ENCODE results near the gene APLN. TPM values are rescaled to one million over a fixed set of nuclear protein-coding genes. Genes with fewer than 3 reads are reported as not detected.

Gene APLN
- total RNA-seq, 1 donor from 2014 or later, result 1.2 TPM

DNA sequence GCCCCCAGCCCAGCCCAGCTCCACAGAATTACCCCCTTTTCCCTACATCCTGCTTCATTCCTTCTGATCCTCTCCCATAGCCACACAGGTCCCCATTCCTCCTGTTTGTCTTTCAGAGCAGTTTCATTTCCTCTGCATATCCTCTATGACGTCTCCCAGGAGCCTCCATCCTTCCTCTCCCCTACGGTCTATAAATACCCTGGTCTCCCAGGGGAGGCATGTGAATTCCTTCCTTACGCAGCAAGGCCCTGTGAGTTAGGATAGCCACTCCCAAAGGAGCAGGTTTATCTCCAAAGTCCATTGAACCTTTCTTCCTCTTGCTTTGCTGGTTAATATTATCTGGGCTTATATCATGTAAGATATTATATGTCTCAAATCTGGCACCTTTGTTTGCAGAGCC lies 8.4 kb upstream of the APLN start:
- no peak for DNase-seq (ENCODE audit: low spot score)
- ATAC-seq, result no peak

DNA sequence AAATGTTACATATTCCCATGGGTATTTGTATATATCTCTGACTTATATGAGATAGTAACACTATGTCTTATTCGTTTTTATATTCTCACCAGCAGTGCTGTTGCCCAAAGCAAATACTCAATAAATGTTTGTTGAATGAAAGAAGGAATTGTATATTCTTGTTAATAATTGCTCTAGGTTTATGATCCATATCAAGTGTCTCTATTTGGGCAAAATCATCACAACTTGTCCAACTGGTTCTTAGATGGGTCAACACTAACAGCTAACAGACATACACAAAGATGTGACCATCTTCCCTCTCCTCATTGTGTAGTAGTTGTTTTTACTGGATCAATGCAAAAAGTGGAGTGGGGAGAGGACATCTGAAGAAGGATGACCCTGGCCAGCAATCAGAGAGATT lies 6.6 kb upstream of the APLN start:
- ATAC-seq, result no peak
- DNase-seq (ENCODE audit: low spot score), result no peak

DNA sequence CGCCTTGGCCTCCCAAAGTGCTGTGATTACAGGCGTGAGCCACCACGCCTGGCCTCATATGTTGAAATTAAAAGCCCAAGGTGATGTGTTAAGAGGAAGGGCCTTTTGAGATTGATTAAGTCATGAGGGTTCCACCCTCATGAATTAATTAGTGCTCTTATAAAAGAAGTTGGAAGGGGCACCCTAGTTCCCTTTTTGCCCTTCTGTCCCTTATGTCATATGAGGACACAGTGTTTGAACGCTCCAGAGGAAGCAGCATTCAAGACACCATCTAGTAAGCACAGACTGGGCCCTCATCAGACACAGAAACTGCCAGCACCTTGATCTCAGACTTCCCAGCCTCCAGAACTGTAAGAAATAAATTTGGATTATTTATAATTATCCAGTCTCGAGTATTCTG lies 5.1 kb upstream of the APLN start:
- no peak for DNase-seq (ENCODE audit: low spot score)
- ATAC-seq, result no peak

DNA sequence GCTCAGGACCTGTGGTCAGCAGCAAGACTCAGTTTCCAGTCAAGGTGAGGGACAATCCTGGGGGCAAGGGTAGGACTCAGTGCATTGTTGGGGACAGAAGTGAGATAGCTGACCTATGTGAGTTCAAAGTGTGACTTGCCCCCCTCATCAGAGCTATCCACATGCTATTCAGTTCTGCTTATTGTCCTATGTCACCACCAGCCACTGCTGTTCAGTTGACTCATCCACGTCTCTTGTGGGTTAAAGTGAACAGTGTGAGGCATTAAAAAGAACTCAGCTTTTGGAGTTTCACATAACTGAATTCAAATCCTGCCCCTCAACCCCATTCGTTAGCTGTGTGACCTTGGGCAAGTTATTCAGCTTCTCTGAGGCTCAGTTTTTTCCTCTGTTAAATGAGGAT lies 4.4 kb upstream of the APLN start:
- ATAC-seq (no peak), DNase-seq (ENCODE audit: low spot score) (no peak)

DNA sequence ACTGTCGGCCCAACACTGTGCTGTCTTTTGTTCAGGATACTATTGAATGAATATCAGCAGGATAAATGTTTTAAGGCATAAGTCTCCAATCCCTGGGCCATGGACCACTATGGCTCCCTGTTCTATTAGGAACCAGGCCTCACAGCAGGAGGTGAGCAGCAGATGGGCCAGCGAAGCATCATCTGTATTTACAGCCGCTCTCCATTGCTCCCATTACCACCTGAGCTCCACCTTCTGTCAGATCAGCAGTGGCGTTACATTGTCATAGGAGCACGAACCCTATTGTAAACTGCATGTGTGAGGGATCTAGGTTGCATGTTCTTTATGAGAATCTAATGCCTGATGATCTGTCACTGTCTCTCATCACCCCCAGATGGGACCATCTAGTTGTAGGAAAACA lies 3.7 kb upstream of the APLN start:
- no peak for ATAC-seq
- no peak for DNase-seq (ENCODE audit: low spot score)

DNA sequence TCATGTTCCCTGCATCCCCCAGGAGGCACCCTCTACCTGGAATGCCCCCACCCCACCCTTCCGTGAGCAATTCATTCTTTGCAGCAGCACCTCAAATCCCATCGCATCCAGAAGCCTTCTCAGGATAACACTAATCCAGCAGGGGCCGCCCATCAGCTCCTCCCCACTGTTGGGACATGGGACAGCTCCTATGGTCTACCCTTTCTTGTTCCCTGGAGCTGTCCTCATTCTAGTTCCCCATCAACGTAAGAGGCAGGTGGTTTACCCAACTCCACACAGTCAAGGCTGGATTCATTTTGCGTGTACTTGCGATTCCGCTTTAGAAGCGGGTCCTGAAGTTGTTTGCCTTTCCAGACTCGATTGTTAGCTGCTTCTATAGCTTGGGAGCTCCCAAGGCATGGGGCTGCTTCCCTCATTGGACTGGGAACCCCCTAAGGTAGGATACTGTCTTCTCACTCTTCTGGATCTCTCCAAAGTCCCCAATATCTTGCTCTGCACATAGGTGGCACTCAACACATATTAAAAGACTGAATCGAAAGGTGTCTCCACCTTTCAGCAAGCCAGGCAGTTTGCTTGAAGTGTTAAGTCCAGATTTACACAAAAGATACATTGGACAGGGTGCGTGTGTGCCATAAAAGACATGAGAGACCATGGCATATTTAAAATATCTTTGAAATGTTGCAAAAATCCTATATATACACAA lies 942 bp upstream of the APLN start:
- DNase-seq (ENCODE audit: low spot score) (no peak), ATAC-seq (no peak)

DNA sequence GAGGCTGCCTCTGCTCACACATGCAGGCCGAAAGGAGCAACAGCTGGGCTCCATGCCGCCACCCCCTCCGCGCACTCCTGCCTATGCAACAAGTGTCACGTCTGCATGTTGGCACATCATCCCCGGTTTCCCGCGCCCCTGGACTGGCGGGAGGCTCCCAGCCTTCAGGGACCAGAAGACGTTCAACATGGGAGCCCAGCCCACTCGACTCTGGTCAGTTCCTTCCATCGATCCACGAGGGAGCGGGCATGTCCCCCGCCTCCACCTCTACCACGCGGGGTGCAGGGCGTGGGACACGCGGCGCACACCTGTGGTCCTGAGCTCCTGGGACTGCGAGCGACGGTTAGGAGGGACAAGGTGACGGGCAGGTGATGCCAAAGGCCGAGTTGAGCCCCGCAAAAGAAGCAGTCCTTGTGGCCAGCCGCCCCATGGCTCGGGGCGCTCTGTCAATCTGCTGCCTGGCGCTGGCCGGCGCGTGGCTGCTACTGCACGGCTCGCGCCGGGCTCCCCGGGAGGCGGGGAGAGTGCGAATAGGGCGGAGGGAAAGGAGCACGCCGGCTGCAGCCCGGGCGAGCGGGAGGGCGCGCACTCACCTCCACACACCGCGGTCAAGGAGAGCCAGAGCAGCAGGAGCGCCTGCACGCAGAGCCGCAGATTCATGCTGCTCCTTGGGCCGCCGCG lies 645 bp downstream of the APLN start:
- DNase-seq (ENCODE audit: low spot score) (peak; percentile 49), ATAC-seq (peak; percentile 76)

DNA sequence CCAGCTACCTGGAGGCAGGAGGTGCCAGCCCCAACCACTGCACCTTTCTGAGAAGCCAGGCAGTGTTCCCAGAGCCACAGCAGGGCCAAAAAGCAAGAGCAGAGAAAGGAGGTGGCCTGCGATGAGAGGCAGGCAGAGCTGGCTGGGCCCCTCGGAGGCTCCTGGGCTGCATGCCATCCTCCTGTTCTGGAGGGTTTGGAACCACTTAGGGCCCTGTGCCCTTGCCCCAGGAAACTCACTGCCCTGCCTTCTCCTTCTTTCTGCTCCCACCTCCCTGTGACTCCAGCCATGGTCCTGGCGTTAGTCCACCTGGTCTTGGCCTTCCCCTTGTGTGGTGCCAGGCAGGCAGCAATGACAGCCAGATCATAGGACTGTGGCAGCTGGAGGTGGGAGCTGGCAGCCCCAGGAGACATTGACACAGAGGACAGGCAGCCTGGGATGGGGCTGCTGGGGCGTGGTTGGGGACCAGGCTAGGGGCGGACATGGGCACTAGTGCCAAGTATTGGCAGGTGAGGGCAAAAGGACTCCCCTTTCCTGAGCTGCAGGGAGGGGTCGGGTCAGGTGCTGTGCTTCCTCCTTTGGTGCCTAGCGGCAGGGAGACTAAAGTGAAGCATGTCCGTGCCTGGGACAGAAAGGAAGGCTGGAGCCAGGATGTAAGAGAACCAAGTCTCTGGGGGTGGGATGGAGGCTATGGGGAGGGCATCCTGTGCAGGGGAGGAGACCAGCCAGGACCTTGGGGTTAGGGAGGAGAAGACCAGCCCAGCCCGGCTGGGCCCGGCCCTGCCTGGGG lies 1.4 kb downstream of the APLN start:
- ATAC-seq (peak; percentile 45), DNase-seq (ENCODE audit: low spot score) (peak; percentile 50)

DNA sequence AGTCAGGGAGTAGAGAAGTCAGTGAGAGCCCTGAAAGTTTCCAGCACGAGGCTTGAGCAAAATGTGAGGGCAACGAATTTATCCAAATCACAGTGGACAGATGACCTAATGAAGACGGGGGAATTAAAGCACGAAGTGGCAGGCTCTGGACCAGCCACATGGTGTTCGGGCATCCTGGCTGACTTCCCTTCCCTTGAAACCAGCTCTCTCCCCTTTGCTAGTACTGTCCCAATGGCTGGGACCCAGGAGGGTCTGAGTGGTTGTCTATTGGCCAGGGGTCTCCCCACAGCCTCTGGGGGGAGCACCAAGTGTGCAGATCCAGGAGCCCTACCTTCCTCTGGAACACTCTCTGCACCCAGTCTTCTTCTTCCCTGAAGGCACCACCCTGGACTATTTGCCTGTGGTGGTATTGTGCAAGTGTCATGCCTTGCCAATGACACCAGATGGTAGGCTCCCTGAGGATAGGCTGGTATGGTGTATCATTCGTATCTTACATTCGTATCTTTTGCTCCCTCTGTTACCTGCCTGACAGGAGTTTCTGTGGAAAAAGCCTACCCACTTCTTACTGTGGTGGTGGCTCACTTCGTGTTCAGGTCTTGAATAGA lies 2.1 kb downstream of the APLN start:
- ATAC-seq (peak; percentile 52), DNase-seq (ENCODE audit: low spot score) (no peak)

DNA sequence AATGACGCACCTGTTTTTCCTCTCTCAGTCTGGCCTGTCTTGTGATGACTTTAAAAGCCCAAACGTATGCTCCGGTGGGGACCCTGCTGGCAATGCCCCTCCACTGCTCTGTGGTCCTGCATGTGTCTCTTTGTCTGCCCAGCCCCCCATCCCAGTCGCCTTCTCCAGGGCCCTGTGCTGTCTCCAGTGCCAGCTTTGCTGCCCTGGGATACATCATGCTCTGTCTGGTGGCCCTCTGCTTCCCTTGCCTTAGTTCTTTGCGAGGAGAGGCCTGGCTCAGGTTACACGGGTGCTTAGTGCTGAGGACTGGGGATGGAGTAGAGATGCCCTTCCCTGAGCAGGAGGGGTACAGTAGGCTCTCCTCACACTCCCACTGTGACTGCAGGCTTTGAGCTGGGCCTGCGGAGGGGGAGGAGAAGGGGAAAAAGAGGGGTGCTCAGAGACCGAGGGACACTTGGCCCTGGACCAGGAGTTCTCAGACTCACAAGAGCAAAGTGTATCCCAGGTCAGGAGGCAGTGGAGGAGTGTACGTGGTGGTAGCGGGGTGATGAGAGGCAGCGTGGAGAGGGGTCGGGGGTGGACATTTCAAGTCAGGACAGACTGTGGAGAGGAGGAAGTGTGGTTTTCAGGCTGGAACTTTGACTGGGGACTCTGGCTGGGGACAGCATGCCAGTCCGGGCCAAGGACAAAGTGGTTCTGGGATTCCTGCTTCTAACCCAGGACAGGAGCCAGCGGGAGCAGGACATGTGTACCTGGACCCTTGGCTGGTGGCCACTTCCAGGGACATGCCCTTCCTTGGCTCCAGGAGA lies 2.8 kb downstream of the APLN start:
- peak; percentile 55 for ATAC-seq
- DNase-seq (ENCODE audit: low spot score), result peak; percentile 77

DNA sequence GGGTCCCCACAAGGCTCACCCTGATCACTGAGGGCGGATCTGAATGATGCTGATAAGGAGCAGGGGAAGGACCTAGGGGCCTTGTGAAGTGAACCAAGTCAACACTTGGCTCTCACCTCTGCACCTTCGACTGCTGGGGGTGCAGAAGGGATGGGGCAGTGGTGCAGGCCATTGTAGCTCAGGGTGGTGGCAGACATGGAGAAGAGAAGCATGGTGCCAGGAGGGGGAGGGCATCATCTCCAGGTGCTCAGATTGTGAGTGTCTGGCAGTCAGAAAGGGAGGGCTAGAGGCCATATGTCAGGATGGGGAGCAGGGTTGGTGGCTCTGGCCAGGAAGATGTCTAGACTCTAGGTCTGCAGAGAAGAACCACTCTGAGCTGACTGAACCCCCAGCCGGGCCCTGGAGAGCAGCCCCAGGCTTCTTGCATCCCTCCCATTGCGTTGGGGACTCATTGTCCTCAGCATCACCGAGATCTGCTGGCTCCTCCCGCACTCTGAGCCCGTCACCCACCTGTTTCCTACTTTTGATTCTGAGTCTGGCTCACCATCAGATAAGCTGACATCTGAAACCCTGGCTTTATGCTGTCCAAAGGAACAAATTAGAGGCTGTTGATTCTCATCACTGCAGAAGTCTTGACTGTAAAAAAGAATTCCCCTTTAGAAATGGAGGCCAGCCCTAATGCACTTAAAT lies 3.8 kb downstream of the APLN start:
- ATAC-seq (no peak), DNase-seq (ENCODE audit: low spot score) (no peak)

DNA sequence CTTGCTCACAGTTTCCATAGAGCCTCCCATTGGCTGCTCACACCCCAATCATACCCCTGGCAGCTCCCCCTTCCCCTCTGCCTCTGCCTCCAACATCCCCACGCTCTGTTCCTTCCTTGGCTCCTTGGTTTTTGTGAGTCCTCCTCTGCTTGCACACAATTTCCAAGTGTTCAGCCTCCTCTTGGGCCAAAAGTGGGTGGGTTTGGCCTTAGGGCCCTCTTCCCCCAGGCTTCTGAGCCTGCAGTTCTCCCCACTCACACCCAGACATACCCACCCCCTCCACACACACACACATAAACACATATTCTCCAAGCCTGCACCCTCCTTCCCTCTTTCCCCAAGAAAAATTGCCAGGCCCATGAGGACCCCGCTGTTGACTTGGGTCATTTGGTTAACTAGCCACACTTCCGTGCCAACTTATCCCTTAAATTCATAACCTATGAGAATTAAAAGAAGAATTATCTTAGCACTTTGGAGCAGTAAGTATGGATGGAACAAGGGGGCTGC lies 4.5 kb downstream of the APLN start:
- ATAC-seq, result no peak
- no peak for DNase-seq (ENCODE audit: low spot score)

DNA sequence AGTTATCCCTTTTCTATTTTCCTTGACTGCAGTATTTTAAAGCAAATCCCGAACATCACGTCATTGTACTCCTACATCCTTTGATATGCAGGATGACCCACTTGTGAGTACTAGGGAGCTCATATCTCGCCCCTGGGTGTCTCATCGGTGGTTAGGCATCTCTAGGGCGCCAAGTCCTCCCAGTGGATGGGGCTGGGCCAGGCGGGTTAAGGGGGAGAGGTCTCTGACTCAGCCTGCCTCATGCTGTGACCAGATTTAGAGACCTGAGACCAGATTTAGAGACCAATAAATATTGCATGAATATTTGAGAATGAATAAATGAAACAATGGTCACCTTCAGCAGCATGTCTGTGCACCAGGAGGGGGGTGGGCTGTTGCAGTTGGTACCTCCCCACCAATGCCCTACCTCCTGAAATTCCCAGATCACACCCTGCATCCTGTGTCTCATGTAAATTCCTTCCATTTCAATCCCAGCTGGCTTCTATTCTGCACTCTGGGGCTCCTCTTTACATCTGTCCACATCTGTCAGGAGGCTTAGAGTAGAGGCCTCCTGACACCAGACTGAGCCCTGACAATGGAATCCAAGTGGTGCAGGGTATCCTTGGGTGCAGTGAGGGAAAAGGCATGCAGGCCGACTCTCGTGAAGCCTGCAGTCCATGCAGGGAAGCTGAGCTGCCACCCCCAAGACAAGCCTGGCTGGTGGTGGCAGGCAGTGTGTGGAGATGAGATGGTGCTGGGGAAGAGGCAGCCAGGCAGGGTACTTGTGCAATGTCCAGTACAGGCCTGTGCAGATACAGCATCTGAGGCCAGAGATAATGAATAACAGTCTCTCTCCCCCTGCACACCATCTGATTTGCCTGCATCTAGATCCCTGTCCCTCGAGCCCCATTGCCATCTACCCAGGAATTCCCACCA lies 5.2 kb downstream of the APLN start:
- no peak for ATAC-seq
- no peak for DNase-seq (ENCODE audit: low spot score)

DNA sequence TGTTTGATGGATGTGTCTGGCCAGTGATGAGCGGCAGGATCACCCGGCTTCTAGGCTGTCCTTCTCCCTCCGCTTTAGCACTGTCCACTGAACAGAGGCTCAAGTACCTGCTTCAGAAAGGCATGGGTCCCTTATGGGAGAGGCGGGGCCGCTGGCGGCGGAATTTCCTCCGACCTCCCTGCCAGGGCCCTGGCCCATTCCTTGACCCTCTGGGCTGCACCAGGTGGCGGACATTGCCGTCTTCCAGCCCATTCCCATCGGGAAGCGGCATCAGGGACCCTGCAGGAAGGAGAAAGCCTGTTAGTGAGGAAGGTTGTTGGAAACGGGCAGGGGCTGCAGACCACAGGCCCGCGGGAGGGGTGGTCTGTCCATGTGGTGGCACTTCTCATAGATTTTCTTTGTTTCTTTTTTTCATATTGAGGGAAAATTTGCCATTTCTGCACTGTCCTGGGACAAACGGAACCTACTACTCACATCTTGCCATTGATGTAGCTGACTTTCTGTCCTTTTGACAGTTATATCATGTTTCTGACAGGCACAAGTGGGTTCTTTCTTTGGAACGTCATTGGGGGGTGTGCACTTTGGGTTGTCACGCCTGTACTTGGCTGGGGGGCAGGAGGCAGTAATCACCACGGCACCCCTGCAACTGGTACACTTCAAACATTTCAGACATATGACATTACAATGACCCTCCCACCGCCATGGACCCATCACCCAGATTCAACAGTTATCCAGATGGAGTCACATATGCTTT lies 6.1 kb downstream of the APLN start:
- no peak for ATAC-seq

DNA sequence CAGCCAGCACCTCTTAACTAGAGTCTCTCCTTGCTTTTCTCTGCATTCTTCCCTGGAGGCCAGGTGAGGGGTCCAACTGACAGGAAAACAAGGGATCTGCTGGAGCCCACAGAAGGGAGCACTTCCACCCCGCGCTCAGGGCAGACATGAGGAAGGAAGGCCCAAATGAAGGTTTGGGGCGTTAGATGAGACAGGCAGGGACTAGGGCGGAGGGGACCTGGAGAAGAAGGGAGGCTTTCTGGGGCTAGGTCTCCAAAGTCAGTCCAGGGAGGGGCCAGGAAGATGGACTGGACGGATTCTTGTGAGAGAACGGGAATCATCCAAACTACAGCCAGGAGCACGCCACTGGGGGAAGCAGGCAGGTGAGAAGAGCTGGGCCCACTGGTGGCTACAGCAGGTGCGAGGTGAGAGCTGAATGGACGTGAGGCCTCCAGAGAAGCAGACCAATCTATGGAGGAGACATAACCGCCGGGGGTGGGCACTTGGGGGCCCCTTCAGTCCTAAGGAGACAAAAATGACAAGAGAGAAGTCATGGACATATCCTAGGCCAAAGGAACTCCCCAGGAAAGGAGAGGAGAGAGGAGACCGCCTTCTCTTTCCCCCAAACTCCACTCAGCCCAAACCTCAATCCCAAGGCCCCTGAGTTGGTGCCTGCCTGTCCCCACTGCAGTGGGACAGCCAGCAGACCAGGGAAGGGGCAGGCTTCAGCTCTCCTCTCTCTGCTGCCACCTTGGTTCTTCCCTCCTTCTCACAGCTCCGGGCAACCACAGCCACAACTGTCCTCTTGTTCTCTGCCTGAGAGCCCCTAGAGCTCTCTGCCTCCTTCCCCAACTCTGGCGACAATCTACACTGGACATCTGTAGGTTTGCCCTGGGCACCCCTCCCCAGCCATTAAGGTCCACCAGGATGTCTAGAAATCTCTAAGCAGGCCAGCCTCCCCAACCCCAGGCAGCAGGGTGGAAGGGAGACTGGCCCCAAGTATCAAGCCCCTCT lies 7.0 kb downstream of the APLN start:
- ATAC-seq (no peak), DNase-seq (ENCODE audit: low spot score) (no peak)

More for the DNA sequence above, 6.1 kb downstream of the APLN start:
- DNase-seq (ENCODE audit: low spot score), result no peak

DNA sequence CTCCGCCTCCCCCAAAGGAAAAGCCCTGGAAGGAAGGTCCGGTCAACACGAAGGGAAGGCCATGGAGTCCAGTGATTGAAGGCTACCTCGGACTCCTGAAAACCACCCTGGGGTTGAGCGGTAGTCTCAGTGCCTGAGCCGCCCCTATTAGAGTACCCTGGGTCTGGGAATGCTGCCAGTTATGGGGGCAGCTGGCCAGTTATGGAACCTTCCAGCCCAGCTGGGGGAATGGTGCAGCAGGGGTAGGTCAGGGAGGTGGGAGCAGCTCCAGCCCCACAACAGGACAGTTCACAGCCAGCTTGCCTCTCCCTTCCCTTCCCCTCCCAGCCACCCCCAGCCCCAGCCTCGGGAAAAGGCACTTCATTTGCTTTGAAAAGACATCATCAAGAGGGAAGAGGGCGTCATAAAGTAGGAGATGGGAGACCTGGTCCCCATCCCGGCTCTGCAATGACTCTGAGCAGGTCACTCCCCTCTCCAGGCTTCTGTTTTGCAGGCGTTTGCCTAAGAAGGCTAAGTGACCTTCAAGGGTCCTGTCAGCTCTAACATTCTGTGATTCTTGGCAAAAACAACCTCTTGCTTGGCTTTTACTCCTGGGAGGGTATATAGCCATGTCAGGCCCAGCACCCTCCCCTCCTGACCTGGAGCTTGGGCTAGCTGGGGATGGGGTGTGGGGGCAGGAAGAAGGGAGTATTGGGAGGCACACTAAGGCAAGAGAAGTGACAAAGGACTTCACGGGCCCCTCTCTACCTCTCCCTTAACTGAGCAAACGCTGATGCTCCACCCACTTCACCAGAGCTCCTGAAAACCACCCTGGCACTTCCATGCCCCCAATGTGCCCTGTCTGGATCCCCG lies 8.0 kb downstream of the APLN start:
- ATAC-seq (no peak), DNase-seq (ENCODE audit: low spot score) (no peak)

Data from left lobe of liver (tissue), 2 donors.